ENCODE data around the gene CASK. TPM values are rescaled to one million over a fixed set of nuclear protein-coding genes. Genes with fewer than 3 reads are reported as not detected.

Gene CASK
- total and polyA plus RNA-seq, 2 donors (not counting 1 experiment from before 2014, with no cell fraction given): 27.4 to 78.3 TPM

- no peak for DNase-seq (ENCODE audit: low read depth in 2 of 2)
- no peak overlapping the region for H3K4me3 ChIP-seq (replicated peaks in 1 of 4; ENCODE audit: control extremely low read depth in 1 of 4, insufficient read depth in 1 of 4, low read depth in 3 of 4, low read length in 4 of 4)
- no peaks in the 10 kb centered on the region for H3K36me3 ChIP-seq (ENCODE audit: control insufficient read depth, insufficient read depth, low read length)
- no peaks in the 10 kb centered on the region for H3K4me1 ChIP-seq (ENCODE audit: control insufficient read depth, extremely low read depth, insufficient read depth, low read length)
- no peak overlapping the region for H3K4me2 ChIP-seq (ENCODE audit: extremely low read depth, insufficient read depth, low read length)
- no peak overlapping the region for H2AFZ ChIP-seq (ENCODE audit: low read length)
- H3K27ac ChIP-seq (ENCODE audit: insufficient read depth, low read length): no peak overlapping the region
- no peaks in the 10 kb centered on the region for H3K9me3 ChIP-seq (ENCODE audit: control insufficient read depth, insufficient read depth, low read depth, low read length)
- H3K27me3 ChIP-seq (ENCODE audit: control insufficient read depth, insufficient read depth, low read length): no peaks in the 10 kb centered on the region
- no peaks in the 10 kb centered on the region for H3K79me2 ChIP-seq (ENCODE audit: control insufficient read depth, insufficient read depth, low read length)
- no peaks in the 10 kb centered on the region for H4K20me1 ChIP-seq (ENCODE audit: control insufficient read depth, extremely low read depth, insufficient read depth, low read length)
- TF ChIP-seq CTCF (conservative IDR thresholded peaks at IDR 0.05 in 1 of 2, IDR thresholded peaks at IDR 0.05 in 1 of 2; ENCODE audit: low read depth in 1 of 2, low read length in 2 of 2): no peak
- TF ChIP-seq EZH2 (IDR thresholded peaks at IDR 0.05; ENCODE audit: low read length, missing control alignments): no peak
- no peak overlapping the region for H3K9ac ChIP-seq (ENCODE audit: insufficient read depth, low read length)
Measured at GRCh38 chrX:41932885-41933284, 9.5 kb upstream of the CASK start.

DNA sequence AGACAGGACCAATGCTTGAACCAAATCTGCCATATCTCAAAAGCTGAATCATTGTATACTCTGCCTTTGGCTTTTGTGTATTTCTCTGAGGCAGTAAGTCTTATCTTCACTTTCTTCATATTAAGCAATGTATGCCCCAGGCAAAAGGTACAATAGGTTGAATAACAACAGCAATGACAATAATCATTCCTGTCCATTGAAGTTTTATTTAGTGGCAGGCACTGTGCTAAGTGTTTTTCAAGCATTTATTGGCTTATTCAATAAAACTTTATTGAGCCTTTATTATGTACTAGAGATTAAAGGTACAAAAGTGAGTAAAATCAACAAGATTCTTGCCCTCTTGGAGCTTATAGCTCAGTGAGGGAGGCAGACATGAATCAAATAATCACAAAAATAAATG is 8.2 kb upstream of the CASK start:
- Histone ChIP-seq H3K4me1 (ENCODE audit: control insufficient read depth, extremely low read depth, insufficient read depth, low read length) (no peaks in the 10 kb centered on the region), H3K9ac (ENCODE audit: insufficient read depth, low read length) (no peak overlapping the region), H3K36me3 (ENCODE audit: control insufficient read depth, insufficient read depth, low read length) (no peaks in the 10 kb centered on the region), H3K27ac (ENCODE audit: insufficient read depth, low read length) (no peak overlapping the region), H3K4me3 (replicated peaks in 1 of 4; ENCODE audit: control extremely low read depth in 1 of 4, insufficient read depth in 1 of 4, low read depth in 3 of 4, low read length in 4 of 4) (no peak overlapping the region), H3K4me2 (ENCODE audit: extremely low read depth, insufficient read depth, low read length) (no peak overlapping the region), H2AFZ (ENCODE audit: low read length) (no peak overlapping the region), H3K9me3 (ENCODE audit: control insufficient read depth, insufficient read depth, low read depth, low read length) (no peaks in the 10 kb centered on the region), H4K20me1 (ENCODE audit: control insufficient read depth, extremely low read depth, insufficient read depth, low read length) (no peaks in the 10 kb centered on the region), H3K27me3 (ENCODE audit: control insufficient read depth, insufficient read depth, low read length) (no peaks in the 10 kb centered on the region), H3K79me2 (ENCODE audit: control insufficient read depth, insufficient read depth, low read length) (no peaks in the 10 kb centered on the region)
- DNase-seq (ENCODE audit: low read depth in 2 of 2): no peak
- TF ChIP-seq CTCF (conservative IDR thresholded peaks at IDR 0.05 in 1 of 2, IDR thresholded peaks at IDR 0.05 in 1 of 2; ENCODE audit: low read depth in 1 of 2, low read length in 2 of 2) (no peak), EZH2 (IDR thresholded peaks at IDR 0.05; ENCODE audit: low read length, missing control alignments) (no peak)

- H4K20me1 ChIP-seq (ENCODE audit: control insufficient read depth, extremely low read depth, insufficient read depth, low read length): no peaks in the 10 kb centered on the region
- no peaks in the 10 kb centered on the region for H3K27me3 ChIP-seq (ENCODE audit: control insufficient read depth, insufficient read depth, low read length)
- H3K9me3 ChIP-seq (ENCODE audit: control insufficient read depth, insufficient read depth, low read depth, low read length): no peaks in the 10 kb centered on the region
- peak overlapping the region; percentile 59 for H3K27ac ChIP-seq (ENCODE audit: insufficient read depth, low read length)
- peaks cover 22% of the 10 kb centered on the region for H3K79me2 ChIP-seq (ENCODE audit: control insufficient read depth, insufficient read depth, low read length)
- peak overlapping the region; percentile 86 for H3K4me2 ChIP-seq (ENCODE audit: extremely low read depth, insufficient read depth, low read length)
- H3K4me1 ChIP-seq (ENCODE audit: control insufficient read depth, extremely low read depth, insufficient read depth, low read length): no peaks in the 10 kb centered on the region
- peak overlapping the region; percentile 85 for H2AFZ ChIP-seq (ENCODE audit: low read length)
- peak overlapping the region; percentile 58 to 80 (median 64) for H3K4me3 ChIP-seq (replicated peaks in 1 of 4; ENCODE audit: control extremely low read depth in 1 of 4, insufficient read depth in 1 of 4, low read depth in 3 of 4, low read length in 4 of 4)
- H3K9ac ChIP-seq (ENCODE audit: insufficient read depth, low read length): peak overlapping the region; percentile 55
- DNase-seq (ENCODE audit: low read depth in 2 of 2): peak; percentile 35 to 41
- no peaks in the 10 kb centered on the region for H3K36me3 ChIP-seq (ENCODE audit: control insufficient read depth, insufficient read depth, low read length)
- TF ChIP-seq EZH2 (IDR thresholded peaks at IDR 0.05; ENCODE audit: low read length, missing control alignments) (no peak), CTCF (conservative IDR thresholded peaks at IDR 0.05 in 1 of 2, IDR thresholded peaks at IDR 0.05 in 1 of 2; ENCODE audit: low read depth in 1 of 2, low read length in 2 of 2) (peak in 1 of 2 donors; percentile 10)
Measured at GRCh38 chrX:41923978-41924683, 777 bp upstream of the CASK start.

All from fibroblast of lung (primary cell).